NCI-H2196 treated with DMSO at 0.1 percent for 48 hours (cell line): ENCODE results near the gene ITGAE.

Experiments
- DNase-seq: peaks from one replicate; lab custom pipeline; 2025; ENCODE audit not compliant: unreplicated experiment; lab: John Stamatoyannopoulos, UW

Gene ITGAE

GRCh38 chr17:3821101-3821500 is 20.1 kb upstream of the ITGAE start:
- no peak for DNase-seq

GRCh38 chr17:3818786-3819185 is 17.8 kb upstream of the ITGAE start:
- DNase-seq, result no peak

- no peak for DNase-seq
Measured at GRCh38 chr17:3817851-3818605, 17.0 kb upstream of the ITGAE start.

GRCh38 chr17:3815925-3816324 is 14.9 kb upstream of the ITGAE start:
- no peak for DNase-seq

- DNase-seq, result no peak
Measured at GRCh38 chr17:3815122-3815521, 14.1 kb upstream of the ITGAE start.

- DNase-seq, result no peak
Measured at GRCh38 chr17:3814361-3814760, 13.4 kb upstream of the ITGAE start.

- DNase-seq, result no peak
Measured at GRCh38 chr17:3813171-3813570, 12.2 kb upstream of the ITGAE start.

GRCh38 chr17:3812771-3813170 is 11.8 kb upstream of the ITGAE start:
- DNase-seq, result no peak

- no peak for DNase-seq
Measured at GRCh38 chr17:3812284-3812683, 11.3 kb upstream of the ITGAE start.

GRCh38 chr17:3810019-3810418 is 9.0 kb upstream of the ITGAE start:
- DNase-seq, result no peak

- DNase-seq, result no peak
Measured at GRCh38 chr17:3809135-3809534, 8.1 kb upstream of the ITGAE start.

- DNase-seq, result no peak
Measured at GRCh38 chr17:3808701-3809100, 7.7 kb upstream of the ITGAE start.

- no peak for DNase-seq
Measured at GRCh38 chr17:3805581-3805980, 4.6 kb upstream of the ITGAE start.

GRCh38 chr17:3804503-3804931 is 3.5 kb upstream of the ITGAE start:
- DNase-seq, result no peak

GRCh38 chr17:3803308-3803640 is 2.3 kb upstream of the ITGAE start:
- no peak for DNase-seq

GRCh38 chr17:3802461-3803307 is 1.7 kb upstream of the ITGAE start:
- DNase-seq, result no peak

GRCh38 chr17:3801792-3802191 is 804 bp upstream of the ITGAE start:
- DNase-seq, result no peak

- no peak for DNase-seq
Measured at GRCh38 chr17:3801347-3801746, 359 bp upstream of the ITGAE start.

- DNase-seq, result no peak
Measured at GRCh38 chr17:3799181-3799945, 1.6 kb downstream of the ITGAE start.

GRCh38 chr17:3798273-3799180 is 2.5 kb downstream of the ITGAE start:
- no peak for DNase-seq

GRCh38 chr17:3796822-3797170 is 4.2 kb downstream of the ITGAE start:
- DNase-seq, result no peak
